Measurements from ENCODE around the gene DEPP1. TPM values are rescaled to one million over a fixed set of nuclear protein-coding genes. Genes with fewer than 3 reads are reported as not detected.
A peak's percentile ranks its signal among the peaks of the same experiment; 100 is the strongest.

Gene DEPP1
- total and polyA plus RNA-seq, 2 of the 13 experiments (the other 11 are each of a cell fraction or from before 2014, with no cell fraction given), result 14.8 to 270 TPM

GRCh38 chr10:45008524-45009161, 30.0 kb upstream of the DEPP1 start (continued):
- TF ChIP-seq, protein P1, sequence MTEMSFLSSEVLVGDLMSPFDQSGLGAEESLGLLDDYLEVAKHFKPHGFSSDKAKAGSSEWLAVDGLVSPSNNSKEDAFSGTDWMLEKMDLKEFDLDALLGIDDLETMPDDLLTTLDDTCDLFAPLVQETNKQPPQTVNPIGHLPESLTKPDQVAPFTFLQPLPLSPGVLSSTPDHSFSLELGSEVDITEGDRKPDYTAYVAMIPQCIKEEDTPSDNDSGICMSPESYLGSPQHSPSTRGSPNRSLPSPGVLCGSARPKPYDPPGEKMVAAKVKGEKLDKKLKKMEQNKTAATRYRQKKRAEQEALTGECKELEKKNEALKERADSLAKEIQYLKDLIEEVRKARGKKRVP (CRISPR knock-in tag; IDR thresholded peaks at IDR 0.05), result 0 out of 4 replicates have a peak, but pooled peaks of 1 of the 2 experiments have one; percentile 21
- TF ChIP-seq ZKSCAN8 (CRISPR knock-in tag; IDR thresholded peaks at IDR 0.05; ENCODE audit: borderline replicate concordance) (0 out of 2 replicates have a peak, but pooled peaks have one; percentile 23), CREB1 (IDR thresholded peaks at IDR 0.05) (no peak), CREB1 (CRISPR knock-in tag; IDR thresholded peaks at IDR 0.05) (no peak), ZNF792 (CRISPR knock-in tag; IDR thresholded peaks at IDR 0.05) (0 out of 2 replicates have a peak, but pooled peaks have one; percentile 24), ISL2 (CRISPR knock-in tag; IDR thresholded peaks at IDR 0.05) (0 out of 2 replicates have a peak, but pooled peaks have one; percentile 34)

- no peaks in the 10 kb centered on the region for H3K79me2 ChIP-seq (ENCODE audit: insufficient read depth, low read length)
- peaks cover 63% of the 10 kb centered on the region for H3K4me1 ChIP-seq (ENCODE audit: insufficient read depth, low read length)
- H3K9me3 ChIP-seq (ENCODE audit: low read length), result no peaks in the 10 kb centered on the region
- FAIRE-seq (no peak), ATAC-seq (no peak), DNase-seq (ENCODE audit: low spot score) (no peak)
- H4K20me1 ChIP-seq (ENCODE audit: insufficient read depth, low read length), result no peaks in the 10 kb centered on the region
- CTCF ChIA-PET (ENCODE audit: low intra/inter-chr PET ratio, low total read pairs), result no interaction called here
- no peak overlapping the region for H3K27ac ChIP-seq (ENCODE audit: extremely low read length, insufficient read depth, low read length)
- H3K36me3 ChIP-seq (replicated peaks in 1 of 2; ENCODE audit: control insufficient read depth in 1 of 2, insufficient read depth in 2 of 2, low read length in 2 of 2), result no peaks in the 10 kb centered on the region
- no peak overlapping the region for H3K9ac ChIP-seq (ENCODE audit: insufficient read depth, low read depth, low read length)
- BruUV-seq (replicated peaks), result no TSS peak
- no peaks in the 10 kb centered on the region for H3K27me3 ChIP-seq (ENCODE audit: control insufficient read depth in 1 of 2, insufficient read depth in 2 of 2, low read length in 2 of 2)
- POLR2A ChIA-PET, result interaction anchor here (3.8 to 6.3 kb wide), 2 partner anchors 11 to 28 kb away, joined by 46 to 119 read pairs; partner anchors contain the start of gene DEPP1
- no peak overlapping the region for H3K4me3 ChIP-seq (replicated peaks in 1 of 3; ENCODE audit: insufficient read depth in 1 of 3, low read depth in 2 of 3, low read length in 3 of 3)
- no peak overlapping the region for H3K4me2 ChIP-seq (ENCODE audit: low read depth, low read length)
- TF ChIP-seq RARG (CRISPR knock-in tag; IDR thresholded peaks at IDR 0.05; ENCODE audit: low read depth) (no peak), ZNF572 (CRISPR knock-in tag; IDR thresholded peaks at IDR 0.05) (no peak), KAT7 (CRISPR knock-in tag; IDR thresholded peaks at IDR 0.05; ENCODE audit: borderline replicate concordance) (no peak), SSRP1 (CRISPR knock-in tag; IDR thresholded peaks at IDR 0.05) (no peak), NCOA2 (CRISPR knock-in tag; IDR thresholded peaks at IDR 0.05) (no peak), ZSCAN29 (CRISPR knock-in tag; conservative IDR thresholded peaks at IDR 0.05) (no peak), MZF1 (CRISPR knock-in tag; IDR thresholded peaks at IDR 0.05; ENCODE audit: borderline replicate concordance) (no peak), TRAFD1 (CRISPR knock-in tag; IDR thresholded peaks at IDR 0.05; ENCODE audit: borderline replicate concordance) (no peak)
- in situ Hi-C loops (cut with HindIII; ENCODE audit: extremely low pct_ligation_motif_present, low pct_unique_long_range_greater_than_20kb) (loop anchor here (25.0 kb wide), 2 partner anchors 231 to 431 kb away; no protein-coding TSS in a partner anchor), intact Hi-C loops (cut with micrococcal nuclease; ENCODE audit: unreplicated experiment) (loop anchor here (10.0 kb wide), 1 partner anchor 438 kb away; no protein-coding TSS in a partner anchor)
- no peak overlapping the region for H2AFZ ChIP-seq (ENCODE audit: low read length)
- WGBS (ENCODE audit: low lambda C conversion rate), result 93% methylated on average over 3 of the region's 3 CpGs
These were observed 27.8 kb upstream of the DEPP1 start for GRCh38 chr10:45006276-45007030.
